Natural killer cell (primary cell): Measurements from ENCODE around the gene CYP27A1. TPM values are rescaled to one million over a fixed set of nuclear protein-coding genes. Genes with fewer than 3 reads are reported as not detected.

ENCODE experiments used
- ATAC-seq, 3 donors: fragments of 150-1000 bp in 2 of 3; fragments of 200-7000 bp in 1 of 3; cut with Tn5 transposase; 1 replicate in 1 of 3; 2 replicates in 2 of 3; pipeline ENCODE4 v1.10.0; 2021; ENCODE audit warnings: mild to moderate bottlenecking in 2 of 3, moderate library complexity in 2 of 3
- DNase-seq, 2 donors: peaks; one replicate each; pipeline versions ENCODE4 v3.0.0 to v3.0.0-alpha.2; 2013 to 2021; ENCODE audit warnings: mixed read lengths in 1 of 2
- H3K27ac ChIP-seq: one replicate; pipeline ENCODE4 v1.5.1; 2013; ENCODE audit warnings: mild to moderate bottlenecking, low read length
- H3K27me3 ChIP-seq: one replicate; pipeline ENCODE4 v1.6.1; 2013; ENCODE audit warnings: low read length; ENCODE audit not compliant: control insufficient read depth, insufficient read depth
- H3K36me3 ChIP-seq: one replicate; pipeline ENCODE4 v1.6.1; 2013; ENCODE audit warnings: low read length; ENCODE audit not compliant: control insufficient read depth, insufficient read depth
- H3K4me1 ChIP-seq: one replicate; pipeline ENCODE4 v1.6.1; 2013; ENCODE audit warnings: low read length; ENCODE audit not compliant: control insufficient read depth, insufficient read depth
- H3K4me3 ChIP-seq: one replicate; pipeline ENCODE4 v1.5.1; 2013; ENCODE audit warnings: low read length
- H3K9me3 ChIP-seq: one replicate; pipeline ENCODE4 v1.6.1; 2013; ENCODE audit warnings: low read length; ENCODE audit not compliant: control insufficient read depth, insufficient read depth
- H3K27ac Mint-ChIP-seq, 2 donors: one replicate each; pipeline ENCODE4 v1.8.0; 2022; ENCODE audit warnings: mild to moderate bottlenecking in 2 of 2, mixed read lengths in 2 of 2, moderate library complexity in 1 of 2
- H3K27me3 Mint-ChIP-seq, 2 donors: one replicate each; pipeline ENCODE4 v1.8.0; 2022; ENCODE audit warnings: low read depth in 2 of 2, mixed read lengths in 2 of 2
- H3K36me3 Mint-ChIP-seq: one replicate; pipeline ENCODE4 v1.8.0; 2022; ENCODE audit warnings: mixed read lengths
- H3K4me1 Mint-ChIP-seq, 2 donors: one replicate each; pipeline ENCODE4 v1.8.0; 2022; ENCODE audit warnings: mixed read lengths in 2 of 2
- H3K4me3 Mint-ChIP-seq: one replicate; pipeline ENCODE4 v1.8.0; 2022; ENCODE audit warnings: mild to moderate bottlenecking, moderate library complexity, mixed read lengths
- H3K9me3 Mint-ChIP-seq, 2 donors: one replicate each; pipeline ENCODE4 v1.8.0; 2022; ENCODE audit warnings: mixed read lengths in 2 of 2
- CTCF ChIP-seq: fragments of 200-600 bp; IDR thresholded peaks from one replicate; pipeline ENCODE4 v1.8.0; 2022; ENCODE audit warnings: antibody characterized with exemption
- WGBS: methylation state at CpG from one replicate; pipeline ENCODE4 v1.1.7; 2013; ENCODE audit warnings: missing lambda C conversion rate; ENCODE audit not compliant: insufficient coverage; 5-methylcytosine and 5-hydroxymethylcytosine counted together
- intact Hi-C: fragments of 100-400 bp; cut with micrococcal nuclease; formaldehyde crosslinking; loops from one replicate; pipeline ENCODE4 v1.14.2; 2022
- total RNA-seq, 4 donors: library from RNA; stranded (reverse); fragments of 120-200 nt in 1 of 4; gene quantifications; one replicate each; pipeline versions ENCODE4 v1.2.3 to v1.2.4, GENCODE V29; 2013 to 2022

Gene CYP27A1
- total RNA-seq, 3 donors from 2014 or later (not counting 1 experiment from before 2014, with no cell fraction given), result 0.61 to 1.6 TPM; not detected in 1

- ATAC-seq (no peak), DNase-seq (no peak)
- 80% methylated on average over 3 of the region's 3 CpGs for whole genome bisulfite sequencing
- Mint-ChIP-seq H3K27me3 (peaks cover 30 to 43% of the 10 kb centered on the region in 2 donors), H3K4me3 (no peak overlapping the region), H3K27ac (no peak overlapping the region), H3K4me1 (no peaks in the 10 kb centered on the region), H3K36me3 (peaks cover 1% of the 10 kb centered on the region), H3K9me3 (no peaks in the 10 kb centered on the region)
- no peaks in the 10 kb centered on the region for H3K27me3 ChIP-seq
- no peak overlapping the region for H3K27ac ChIP-seq
- H3K4me1 ChIP-seq, result no peaks in the 10 kb centered on the region
- H3K4me3 ChIP-seq, result no peak overlapping the region
- intact Hi-C loops, result no loop called here
- TF ChIP-seq CTCF, result no peak
- H3K9me3 ChIP-seq, result no peaks in the 10 kb centered on the region
- H3K36me3 ChIP-seq, result no peaks in the 10 kb centered on the region
These were observed 50.6 kb downstream of the CYP27A1 start for GRCh38 chr2:218832520-218832919.

GRCh38 chr2:218833023-218833609 lies 51.2 kb downstream of the CYP27A1 start:
- no peak overlapping the region for H3K27ac ChIP-seq

GRCh38 chr2:218834685-218835084 lies 52.7 kb downstream of the CYP27A1 start:
- no peak overlapping the region for H3K4me3 ChIP-seq
- Mint-ChIP-seq H3K4me1 (no peaks in the 10 kb centered on the region), H3K27ac (no peak overlapping the region), H3K9me3 (no peaks in the 10 kb centered on the region), H3K36me3 (peaks cover 8% of the 10 kb centered on the region), H3K27me3 (peaks cover 42 to 65% of the 10 kb centered on the region in 2 donors), H3K4me3 (no peak overlapping the region)
- H3K9me3 ChIP-seq, result no peaks in the 10 kb centered on the region
- H3K27ac ChIP-seq, result no peak overlapping the region
- no peaks in the 10 kb centered on the region for H3K27me3 ChIP-seq
- ATAC-seq (no peak), DNase-seq (no peak)
- H3K4me1 ChIP-seq, result no peaks in the 10 kb centered on the region
- intact Hi-C loops, result no loop called here
- no peak for TF ChIP-seq CTCF
- H3K36me3 ChIP-seq, result no peaks in the 10 kb centered on the region
- 67% methylated on average over 4 of the region's 4 CpGs for WGBS

More at GRCh38 chr2:218833023-218833609, 51.2 kb downstream of the CYP27A1 start:
- no peaks in the 10 kb centered on the region for H3K4me1 Mint-ChIP-seq
- H3K36me3 Mint-ChIP-seq, result peaks cover 7% of the 10 kb centered on the region
- H3K27me3 Mint-ChIP-seq, result peaks cover 35 to 49% of the 10 kb centered on the region in 2 donors
- no peaks in the 10 kb centered on the region for H3K9me3 ChIP-seq
- H3K27me3 ChIP-seq, result no peaks in the 10 kb centered on the region
- DNase-seq (no peak), ATAC-seq (no peak)
- whole genome bisulfite sequencing, result 95% methylated on average over 4 of the region's 4 CpGs
- no peak overlapping the region for H3K4me3 ChIP-seq
- no peak overlapping the region for H3K27ac Mint-ChIP-seq
- H3K36me3 ChIP-seq, result no peaks in the 10 kb centered on the region
- no peak overlapping the region for H3K4me3 Mint-ChIP-seq
- TF ChIP-seq CTCF, result no peak
- intact Hi-C loops, result no loop called here
- H3K9me3 Mint-ChIP-seq, result no peaks in the 10 kb centered on the region
- H3K4me1 ChIP-seq, result no peaks in the 10 kb centered on the region

GRCh38 chr2:218837495-218837894 lies 55.5 kb downstream of the CYP27A1 start:
- DNase-seq (no peak), ATAC-seq (no peak)
- Histone ChIP-seq H3K27ac (no peak overlapping the region), H3K4me1 (no peaks in the 10 kb centered on the region), H3K9me3 (no peaks in the 10 kb centered on the region), H3K4me3 (no peak overlapping the region), H3K36me3 (no peaks in the 10 kb centered on the region), H3K27me3 (no peaks in the 10 kb centered on the region)
- intact Hi-C loops, result no loop called here
- no peaks in the 10 kb centered on the region for H3K9me3 Mint-ChIP-seq
- peaks cover 8% of the 10 kb centered on the region for H3K36me3 Mint-ChIP-seq
- H3K27ac Mint-ChIP-seq, result no peak overlapping the region
- TF ChIP-seq CTCF, result no peak
- WGBS, result 92% methylated on average over 2 of the region's 2 CpGs
- no peak overlapping the region for H3K4me3 Mint-ChIP-seq
- peaks cover 30 to 77% of the 10 kb centered on the region in 2 donors for H3K27me3 Mint-ChIP-seq
- H3K4me1 Mint-ChIP-seq, result no peaks in the 10 kb centered on the region
